ENCODE measurements around the gene LGR4. TPM values are rescaled to one million over a fixed set of nuclear protein-coding genes. Genes with fewer than 3 reads are reported as not detected.

The LGR4 gene
- total and polyA plus RNA-seq, 10 of the 15 experiments (the other 5 are each of a cell fraction or from before 2014, with no cell fraction given): under 0.01 to 0.64 (median 0.04) TPM; not detected in 5

DNA sequence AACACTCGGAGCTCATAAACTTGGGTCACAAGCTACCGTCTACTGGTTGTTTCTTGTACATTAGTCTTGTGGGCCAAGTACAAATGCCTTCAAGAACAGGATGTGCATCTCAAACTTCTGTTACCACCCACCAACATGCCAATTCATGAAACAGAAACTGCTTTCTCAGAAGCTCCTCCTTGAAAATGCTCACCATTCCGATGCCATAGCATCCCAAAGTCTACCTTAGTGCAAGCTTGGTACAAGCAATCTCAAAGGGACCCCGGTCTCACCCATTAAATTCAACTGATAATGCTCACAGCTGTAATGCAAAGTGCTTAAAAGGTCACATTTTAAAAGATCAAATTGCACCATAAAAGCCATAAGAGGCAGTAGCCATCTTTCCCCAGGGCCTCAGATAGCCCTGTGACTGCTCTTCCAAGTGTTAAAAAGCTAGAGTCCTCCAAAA is 77.8 kb downstream of the LGR4 start:
- no TSS peak for BruUV-seq (replicated peaks)
- Histone ChIP-seq H3K79me2 (ENCODE audit: control insufficient read depth, insufficient read depth, low read length) (no peaks in the 10 kb centered on the region), H3K9ac (ENCODE audit: control insufficient read depth, insufficient read depth, low read length) (no peak overlapping the region), H3K4me2 (ENCODE audit: control insufficient read depth, insufficient read depth) (no peak overlapping the region), H3K36me3 (ENCODE audit: control insufficient read depth in 2 of 2, insufficient read depth in 2 of 2, low read length in 1 of 2) (no peaks in the 10 kb centered on the region), H3K27me3 (replicated peaks in 1 of 2; ENCODE audit: control insufficient read depth in 2 of 2, insufficient read depth in 2 of 2, low read length in 1 of 2) (no peaks in the 10 kb centered on the region), H3K9me3 (replicated peaks; ENCODE audit: control insufficient read depth, insufficient read depth, low read length) (no peaks in the 10 kb centered on the region), H3K4me3 (no peak overlapping the region), H4K20me1 (ENCODE audit: control insufficient read depth, insufficient read depth) (no peaks in the 10 kb centered on the region), H2AFZ (ENCODE audit: control insufficient read depth, low read depth, low read length) (no peak overlapping the region), H3K27ac (ENCODE audit: control insufficient read depth, insufficient read depth) (no peak overlapping the region), H3K4me1 (ENCODE audit: control insufficient read depth, insufficient read depth, low read length) (no peaks in the 10 kb centered on the region)
- CTCF ChIA-PET: interaction anchor here (0.9 kb wide), 1 partner anchor 11 kb away, joined by 4 read pairs; no protein-coding TSS in a partner anchor
- 43% methylated on average over 4 of the region's 4 CpGs for WGBS (ENCODE audit: insufficient coverage, insufficient replicate concordance, low lambda C conversion rate, missing lambda C conversion rate)
- SMC1A ChIA-PET (ENCODE audit: uncharacterized antibody, unreplicated experiment): interaction anchor here (1.4 to 1.7 kb wide), 2 partner anchors 19 to 24 kb away, joined by 3 to 4 read pairs; no protein-coding TSS in a partner anchor
- RAD21 ChIA-PET (ENCODE audit: unreplicated experiment): interaction anchor here (1.2 kb wide), 1 partner anchor 91 kb away, joined by 3 read pairs; no protein-coding TSS in a partner anchor
- in situ Hi-C loops (cut with MboI): no loop called here
- no peak for TF ChIP-seq LARP7 (IDR thresholded peaks at IDR 0.05)
- TF ChIP-seq, protein P1, sequence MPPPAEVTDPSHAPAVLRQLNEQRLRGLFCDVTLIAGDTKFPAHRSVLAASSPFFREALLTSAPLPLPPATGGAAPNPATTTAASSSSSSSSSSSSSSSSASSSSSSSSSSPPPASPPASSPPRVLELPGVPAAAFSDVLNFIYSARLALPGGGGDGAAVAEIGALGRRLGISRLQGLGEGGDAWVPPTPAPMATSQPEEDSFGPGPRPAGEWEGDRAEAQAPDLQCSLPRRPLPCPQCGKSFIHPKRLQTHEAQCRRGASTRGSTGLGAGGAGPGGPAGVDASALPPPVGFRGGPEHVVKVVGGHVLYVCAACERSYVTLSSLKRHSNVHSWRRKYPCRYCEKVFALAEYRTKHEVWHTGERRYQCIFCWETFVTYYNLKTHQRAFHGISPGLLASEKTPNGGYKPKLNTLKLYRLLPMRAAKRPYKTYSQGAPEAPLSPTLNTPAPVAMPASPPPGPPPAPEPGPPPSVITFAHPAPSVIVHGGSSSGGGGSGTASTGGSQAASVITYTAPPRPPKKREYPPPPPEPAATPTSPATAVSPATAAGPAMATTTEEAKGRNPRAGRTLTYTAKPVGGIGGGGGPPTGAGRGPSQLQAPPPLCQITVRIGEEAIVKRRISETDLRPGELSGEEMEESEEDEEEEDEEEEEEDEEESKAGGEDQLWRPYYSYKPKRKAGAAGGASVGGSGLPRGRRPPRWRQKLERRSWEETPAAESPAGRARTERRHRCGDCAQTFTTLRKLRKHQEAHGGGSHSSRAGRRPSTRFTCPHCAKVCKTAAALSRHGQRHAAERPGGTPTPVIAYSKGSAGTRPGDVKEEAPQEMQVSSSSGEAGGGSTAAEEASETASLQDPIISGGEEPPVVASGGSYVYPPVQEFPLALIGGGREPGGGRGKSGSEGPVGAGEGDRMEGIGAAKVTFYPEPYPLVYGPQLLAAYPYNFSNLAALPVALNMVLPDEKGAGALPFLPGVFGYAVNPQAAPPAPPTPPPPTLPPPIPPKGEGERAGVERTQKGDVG (CRISPR knock-in tag; IDR thresholded peaks at IDR 0.05): no peak
- TF ChIP-seq FOS (IDR thresholded peaks at IDR 0.05; ENCODE audit: borderline replicate concordance, extremely low read depth, insufficient read length): no peak
- TF ChIP-seq SUPT20H (IDR thresholded peaks at IDR 0.05; ENCODE audit: borderline replicate concordance, control insufficient read depth, low read depth, low read length): no peak
- TF ChIP-seq GABPA (IDR thresholded peaks at IDR 0.05; ENCODE audit: low read depth): no peak
- POLR2A ChIA-PET: no interaction called here
- ATAC-seq (no peak), DNase-seq (ENCODE audit: low read depth, low spot score) (no peak), FAIRE-seq (no peak)
- intact Hi-C loops (cut with micrococcal nuclease; ENCODE audit: unreplicated experiment): no loop called here

All from GM12878 (cell line).